Body of pancreas (tissue), 4 donors: ENCODE measurements around the gene GM2A.

Source experiments
- POLR2A ChIP-seq, 3 donors: fragments of 450-650 bp; IDR thresholded peaks; one replicate each; pipeline ENCODE4 v1.6.1; 2016; ENCODE audit warnings: antibody characterized with exemption in 3 of 3, mild to moderate bottlenecking in 2 of 3
- TF ChIP-seq, protein P1 (sequence below), 7 experiments: fragments of 450-650 bp in 4 of 7; fragments of 200-600 bp in 3 of 7; sonication (generic) in 3 of 7; IDR thresholded peaks; one replicate each; pipeline ENCODE4 v1.5.1; 2016 to 2019; ENCODE audit warnings: antibody characterized with exemption in 7 of 7

DNA sequence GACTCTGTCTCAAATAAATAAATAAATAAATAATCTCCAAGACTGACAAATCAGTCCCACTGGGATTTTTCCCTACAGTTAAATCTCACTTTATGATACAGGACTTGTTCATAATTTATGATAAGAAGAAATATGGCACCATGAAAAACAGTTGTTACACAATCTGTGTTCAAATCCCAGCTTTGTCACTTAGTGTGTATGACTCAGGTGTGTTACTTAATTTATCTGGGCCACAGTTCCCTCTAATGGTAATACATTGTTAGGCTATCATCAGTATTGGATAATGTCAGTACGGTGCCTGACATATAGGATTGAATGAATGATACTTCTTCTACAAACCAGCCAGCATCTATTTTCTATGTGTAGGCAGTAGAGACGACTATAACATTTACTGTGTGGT is 27.5 kb downstream of the GM2A start:
- TF ChIP-seq, protein P1, sequence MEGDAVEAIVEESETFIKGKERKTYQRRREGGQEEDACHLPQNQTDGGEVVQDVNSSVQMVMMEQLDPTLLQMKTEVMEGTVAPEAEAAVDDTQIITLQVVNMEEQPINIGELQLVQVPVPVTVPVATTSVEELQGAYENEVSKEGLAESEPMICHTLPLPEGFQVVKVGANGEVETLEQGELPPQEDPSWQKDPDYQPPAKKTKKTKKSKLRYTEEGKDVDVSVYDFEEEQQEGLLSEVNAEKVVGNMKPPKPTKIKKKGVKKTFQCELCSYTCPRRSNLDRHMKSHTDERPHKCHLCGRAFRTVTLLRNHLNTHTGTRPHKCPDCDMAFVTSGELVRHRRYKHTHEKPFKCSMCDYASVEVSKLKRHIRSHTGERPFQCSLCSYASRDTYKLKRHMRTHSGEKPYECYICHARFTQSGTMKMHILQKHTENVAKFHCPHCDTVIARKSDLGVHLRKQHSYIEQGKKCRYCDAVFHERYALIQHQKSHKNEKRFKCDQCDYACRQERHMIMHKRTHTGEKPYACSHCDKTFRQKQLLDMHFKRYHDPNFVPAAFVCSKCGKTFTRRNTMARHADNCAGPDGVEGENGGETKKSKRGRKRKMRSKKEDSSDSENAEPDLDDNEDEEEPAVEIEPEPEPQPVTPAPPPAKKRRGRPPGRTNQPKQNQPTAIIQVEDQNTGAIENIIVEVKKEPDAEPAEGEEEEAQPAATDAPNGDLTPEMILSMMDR (IDR thresholded peaks at IDR 0.05): no peak
- TF ChIP-seq POLR2A (IDR thresholded peaks at IDR 0.05): no peak
